Parathyroid adenoma (tissue), 2 donors: ENCODE measurements around the gene ENPP6.

Experiments used
- H2AFZ ChIP-seq: fragments of 300-600 bp; sonication (generic); one replicate; pipeline ENCODE4 v1.7.0; 2017; ENCODE audit warnings: antibody characterized with exemption, mild to moderate bottlenecking
- H3K27ac ChIP-seq: fragments of 300-600 bp; sonication (generic); one replicate; pipeline ENCODE4 v1.7.0; 2017
- H3K27me3 ChIP-seq: fragments of 300-600 bp; sonication (generic); one replicate; pipeline ENCODE4 v1.7.0; 2017; ENCODE audit warnings: low read length; ENCODE audit not compliant: control insufficient read depth, insufficient read depth
- H3K36me3 ChIP-seq: fragments of 300-600 bp; sonication (generic); one replicate; pipeline ENCODE4 v1.7.0; 2017; ENCODE audit warnings: low read length; ENCODE audit not compliant: control insufficient read depth, insufficient read depth
- H3K4me1 ChIP-seq: fragments of 300-600 bp; sonication (generic); one replicate; pipeline ENCODE4 v1.7.0; 2017; ENCODE audit warnings: control low read depth
- H3K4me2 ChIP-seq: fragments of 300-600 bp; sonication (generic); one replicate; pipeline ENCODE4 v1.7.0; 2017; ENCODE audit warnings: low read length
- H3K4me3 ChIP-seq: fragments of 300-600 bp; sonication (generic); one replicate; pipeline ENCODE4 v1.7.0; 2017; ENCODE audit warnings: low read depth, low read length
- H3K79me2 ChIP-seq: fragments of 300-600 bp; sonication (generic); one replicate; pipeline ENCODE4 v1.7.0; 2017; ENCODE audit warnings: control low read depth
- H3K9ac ChIP-seq: fragments of 300-600 bp; sonication (generic); one replicate; pipeline ENCODE4 v1.7.0; 2017; ENCODE audit warnings: mild to moderate bottlenecking
- H3K9me3 ChIP-seq: fragments of 300-600 bp; sonication (generic); one replicate; pipeline ENCODE4 v1.7.0; 2017; ENCODE audit warnings: low read length; ENCODE audit not compliant: control insufficient read depth
- TF ChIP-seq, protein P1 (sequence below): fragments of 300-600 bp; sonication (generic); IDR thresholded peaks from one replicate; pipeline ENCODE4 v1.7.0; 2017; ENCODE audit warnings: antibody characterized with exemption, mild to moderate bottlenecking
- donor health status: primary hyperparathyroidism.

The ENPP6 gene

GRCh38 chr4:184201179-184201578 is 16.5 kb downstream of the ENPP6 start:
- H3K79me2 ChIP-seq, result no peaks in the 10 kb centered on the region
- no peaks in the 10 kb centered on the region for H3K36me3 ChIP-seq
- no peak overlapping the region for H3K4me3 ChIP-seq
- no peak overlapping the region for H3K27ac ChIP-seq
- no peaks in the 10 kb centered on the region for H3K4me1 ChIP-seq
- no peak overlapping the region for H3K9ac ChIP-seq
- no peak overlapping the region for H2AFZ ChIP-seq
- no peak overlapping the region for H3K4me2 ChIP-seq
- no peaks in the 10 kb centered on the region for H3K27me3 ChIP-seq
- H3K9me3 ChIP-seq, result no peaks in the 10 kb centered on the region
- TF ChIP-seq, protein P1, sequence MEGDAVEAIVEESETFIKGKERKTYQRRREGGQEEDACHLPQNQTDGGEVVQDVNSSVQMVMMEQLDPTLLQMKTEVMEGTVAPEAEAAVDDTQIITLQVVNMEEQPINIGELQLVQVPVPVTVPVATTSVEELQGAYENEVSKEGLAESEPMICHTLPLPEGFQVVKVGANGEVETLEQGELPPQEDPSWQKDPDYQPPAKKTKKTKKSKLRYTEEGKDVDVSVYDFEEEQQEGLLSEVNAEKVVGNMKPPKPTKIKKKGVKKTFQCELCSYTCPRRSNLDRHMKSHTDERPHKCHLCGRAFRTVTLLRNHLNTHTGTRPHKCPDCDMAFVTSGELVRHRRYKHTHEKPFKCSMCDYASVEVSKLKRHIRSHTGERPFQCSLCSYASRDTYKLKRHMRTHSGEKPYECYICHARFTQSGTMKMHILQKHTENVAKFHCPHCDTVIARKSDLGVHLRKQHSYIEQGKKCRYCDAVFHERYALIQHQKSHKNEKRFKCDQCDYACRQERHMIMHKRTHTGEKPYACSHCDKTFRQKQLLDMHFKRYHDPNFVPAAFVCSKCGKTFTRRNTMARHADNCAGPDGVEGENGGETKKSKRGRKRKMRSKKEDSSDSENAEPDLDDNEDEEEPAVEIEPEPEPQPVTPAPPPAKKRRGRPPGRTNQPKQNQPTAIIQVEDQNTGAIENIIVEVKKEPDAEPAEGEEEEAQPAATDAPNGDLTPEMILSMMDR, result no peak

DNA sequence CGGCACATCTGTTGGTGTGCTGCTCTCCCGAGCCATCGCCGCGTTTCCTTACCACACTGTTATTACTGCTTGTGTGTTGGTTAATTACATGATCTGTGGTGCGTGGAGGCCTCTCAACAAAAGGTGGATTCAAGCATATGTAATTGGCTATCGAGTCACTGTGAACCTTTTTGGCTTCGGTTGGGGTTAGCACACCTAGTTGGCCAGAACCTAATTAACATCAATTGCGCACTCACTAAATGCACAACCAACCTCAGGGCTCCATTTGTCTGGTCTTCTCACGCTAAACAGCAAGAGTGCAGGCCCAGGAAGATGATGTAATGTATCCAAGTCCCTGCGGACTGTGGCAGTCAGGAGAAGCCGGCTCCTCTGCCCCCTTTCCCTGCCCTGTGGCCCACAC is 17.4 kb downstream of the ENPP6 start:
- Histone ChIP-seq H3K9me3 (no peaks in the 10 kb centered on the region), H3K36me3 (no peaks in the 10 kb centered on the region), H2AFZ (no peak overlapping the region), H3K9ac (no peak overlapping the region), H3K4me2 (no peak overlapping the region), H3K27me3 (no peaks in the 10 kb centered on the region), H3K79me2 (no peaks in the 10 kb centered on the region), H3K4me1 (no peaks in the 10 kb centered on the region), H3K4me3 (no peak overlapping the region), H3K27ac (no peak overlapping the region)
- TF ChIP-seq, protein P1, result no peak

DNA sequence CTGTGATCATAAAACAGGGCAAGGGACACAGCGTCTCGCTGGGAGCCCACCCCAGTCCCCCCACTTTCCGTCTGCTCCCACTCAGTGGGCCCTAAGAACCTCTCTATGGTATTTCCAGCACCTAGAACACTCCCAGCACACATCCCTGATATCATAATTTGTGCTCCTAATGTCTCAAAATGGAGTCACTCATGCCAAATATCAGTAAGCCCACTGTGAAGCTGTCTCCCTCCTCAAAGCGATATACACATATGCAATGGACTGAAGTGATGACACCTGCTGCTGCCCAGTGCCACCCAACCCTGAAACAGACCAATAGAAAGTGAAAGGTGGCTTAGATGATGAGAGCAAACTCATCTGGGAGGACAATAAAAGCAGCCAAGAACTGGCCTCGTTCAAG is 17.9 kb downstream of the ENPP6 start:
- Histone ChIP-seq H3K4me3 (no peak overlapping the region), H3K36me3 (no peaks in the 10 kb centered on the region), H3K27ac (no peak overlapping the region), H3K9me3 (no peaks in the 10 kb centered on the region), H3K4me1 (no peaks in the 10 kb centered on the region), H3K79me2 (no peaks in the 10 kb centered on the region), H3K27me3 (no peaks in the 10 kb centered on the region), H2AFZ (no peak overlapping the region), H3K4me2 (no peak overlapping the region), H3K9ac (no peak overlapping the region)
- TF ChIP-seq, protein P1, result no peak

- Histone ChIP-seq H3K9me3 (no peaks in the 10 kb centered on the region), H2AFZ (no peak overlapping the region), H3K27ac (no peak overlapping the region), H3K4me1 (no peaks in the 10 kb centered on the region), H3K27me3 (no peaks in the 10 kb centered on the region), H3K9ac (no peak overlapping the region), H3K4me2 (no peak overlapping the region), H3K4me3 (no peak overlapping the region), H3K36me3 (no peaks in the 10 kb centered on the region), H3K79me2 (no peaks in the 10 kb centered on the region)
- TF ChIP-seq, protein P1, result no peak
Observed at GRCh38 chr4:184198190-184198589, 19.5 kb downstream of the ENPP6 start.

GRCh38 chr4:184197536-184198082 is 20.1 kb downstream of the ENPP6 start:
- H3K9me3 ChIP-seq, result no peaks in the 10 kb centered on the region
- no peak overlapping the region for H3K4me2 ChIP-seq
- TF ChIP-seq, protein P1, result no peak
- H3K36me3 ChIP-seq, result no peaks in the 10 kb centered on the region
- H3K4me3 ChIP-seq, result no peak overlapping the region
- no peaks in the 10 kb centered on the region for H3K79me2 ChIP-seq
- no peak overlapping the region for H3K9ac ChIP-seq
- no peak overlapping the region for H2AFZ ChIP-seq
- H3K27me3 ChIP-seq, result no peaks in the 10 kb centered on the region
- no peaks in the 10 kb centered on the region for H3K4me1 ChIP-seq
- no peak overlapping the region for H3K27ac ChIP-seq
